Bladder microvascular endothelial cell (primary cell): ENCODE measurements around the gene ABHD5. TPM values are rescaled to one million over a fixed set of nuclear protein-coding genes. Genes with fewer than 3 reads are reported as not detected.

Experiments
- total RNA-seq: library from RNA; depleted of rRNA; stranded (reverse); fragments of >200 nt; gene quantifications from 2 replicates; pipeline ENCODE4 v1.2.3, GENCODE V29; 2014

ABHD5 gene
- total RNA-seq: 10.7 and 22.5 TPM in 2 replicates

GRCh38 chr3:43690400-43691119, at the start of gene ABHD5:
Gene ABHD5, plus strand, starts transcription at chr3:43690938. Its CDS starts 55 bp downstream, at chr3:43690993.

Other genes starting within 250 kb of the ABHD5 start
- 28.8 and 45.1 TPM in 2 replicates for gene ANO10, start 68.9 kb upstream of the ABHD5 start, total RNA-seq